A549 (cell line): ENCODE data around the gene PML.

ENCODE experiments used
- CTCF ChIP-seq: fragments of >200 bp; sonication (Bioruptor Twin); formaldehyde crosslinking; IDR thresholded peaks from 3 replicates; pipeline ENCODE4 v1.5.1; 2016
- E2F6 ChIP-seq: IDR thresholded peaks from 2 replicates; pipeline ENCODE4 v1.6.1; 2012; ENCODE audit warnings: low read depth, borderline replicate concordance
- HDAC2 ChIP-seq: fragments of 200-600 bp; sonication (generic); IDR thresholded peaks from 2 replicates; pipeline ENCODE4 v1.6.1; 2016
- HOXA7 ChIP-seq: fragments of 250-450 bp; sonication (Bioruptor Pico); IDR thresholded peaks from 2 replicates; pipeline ENCODE4 v1.5.0; 2020; ENCODE audit warnings: mild to moderate bottlenecking, moderate library complexity

GRCh38 chr15:74060251-74060650 is 65.7 kb downstream of the PML start:
- TF ChIP-seq CTCF (no peak), HDAC2 (no peak), HOXA7 (no peak), E2F6 (no peak)
